ENCODE measurements around the gene STON2. TPM values are rescaled to one million over a fixed set of nuclear protein-coding genes. Genes with fewer than 3 reads are reported as not detected.

Gene STON2
- total and polyA plus RNA-seq, 2 of the 13 experiments (the other 11 are each of a cell fraction or from before 2014, with no cell fraction given) = 2.1 to 11.0 TPM

DNA sequence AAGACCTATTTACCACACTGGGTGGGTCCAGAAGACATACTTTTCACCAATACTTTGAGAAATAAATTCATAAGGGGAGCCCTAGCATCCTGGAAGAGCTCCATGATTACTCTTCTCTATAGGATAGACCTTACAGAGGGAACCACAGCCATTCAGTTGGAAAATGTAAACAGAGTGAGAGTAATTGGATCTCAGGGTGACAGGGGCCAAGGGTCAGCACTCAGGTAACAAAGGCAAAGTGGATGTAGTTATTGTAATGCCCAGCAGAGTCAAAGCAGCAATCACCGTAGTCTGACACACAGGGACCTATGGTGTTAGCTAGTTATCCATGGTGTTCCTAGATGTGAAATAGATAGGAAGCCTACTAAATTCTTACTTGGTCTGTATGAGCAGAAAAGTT is 168.6 kb downstream of the STON2 start (continued):
- TF ChIP-seq HINFP (CRISPR knock-in tag; IDR thresholded peaks at IDR 0.05; ENCODE audit: low read depth) (no peak), FLYWCH1 (CRISPR knock-in tag; IDR thresholded peaks at IDR 0.05) (no peak), YY1 (IDR thresholded peaks at IDR 0.05; ENCODE audit: insufficient read depth, insufficient replicate concordance, low read depth, low read length) (no peak), RELA (CRISPR knock-in tag; IDR thresholded peaks at IDR 0.05) (no peak), HHEX (CRISPR knock-in tag; IDR thresholded peaks at IDR 0.05) (no peak), TOE1 (CRISPR knock-in tag; IDR thresholded peaks at IDR 0.05) (no peak), ZNF556 (CRISPR knock-in tag; IDR thresholded peaks at IDR 0.05; ENCODE audit: borderline replicate concordance) (no peak), ZBTB42 (CRISPR knock-in tag; IDR thresholded peaks at IDR 0.05) (no peak), ZNF737 (CRISPR knock-in tag; IDR thresholded peaks at IDR 0.05; ENCODE audit: borderline replicate concordance) (no peak)
- TF ChIP-seq, protein P1, sequence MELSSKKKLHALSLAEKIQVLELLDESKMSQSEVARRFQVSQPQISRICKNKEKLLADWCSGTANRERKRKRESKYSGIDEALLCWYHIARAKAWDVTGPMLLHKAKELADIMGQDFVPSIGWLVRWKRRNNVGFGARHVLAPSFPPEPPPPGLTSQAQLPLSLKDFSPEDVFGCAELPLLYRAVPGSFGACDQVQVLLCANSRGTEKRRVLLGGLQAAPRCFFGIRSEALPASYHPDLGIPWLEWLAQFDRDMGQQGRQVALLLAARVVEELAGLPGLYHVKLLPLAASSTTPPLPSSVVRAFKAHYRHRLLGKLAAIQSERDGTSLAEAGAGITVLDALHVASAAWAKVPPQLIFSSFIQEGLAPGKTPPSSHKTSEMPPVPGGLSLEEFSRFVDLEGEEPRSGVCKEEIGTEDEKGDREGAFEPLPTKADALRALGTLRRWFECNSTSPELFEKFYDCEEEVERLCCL (CRISPR knock-in tag; IDR thresholded peaks at IDR 0.05; ENCODE audit: borderline replicate concordance) = no peak
- TF ChIP-seq, protein P2, sequence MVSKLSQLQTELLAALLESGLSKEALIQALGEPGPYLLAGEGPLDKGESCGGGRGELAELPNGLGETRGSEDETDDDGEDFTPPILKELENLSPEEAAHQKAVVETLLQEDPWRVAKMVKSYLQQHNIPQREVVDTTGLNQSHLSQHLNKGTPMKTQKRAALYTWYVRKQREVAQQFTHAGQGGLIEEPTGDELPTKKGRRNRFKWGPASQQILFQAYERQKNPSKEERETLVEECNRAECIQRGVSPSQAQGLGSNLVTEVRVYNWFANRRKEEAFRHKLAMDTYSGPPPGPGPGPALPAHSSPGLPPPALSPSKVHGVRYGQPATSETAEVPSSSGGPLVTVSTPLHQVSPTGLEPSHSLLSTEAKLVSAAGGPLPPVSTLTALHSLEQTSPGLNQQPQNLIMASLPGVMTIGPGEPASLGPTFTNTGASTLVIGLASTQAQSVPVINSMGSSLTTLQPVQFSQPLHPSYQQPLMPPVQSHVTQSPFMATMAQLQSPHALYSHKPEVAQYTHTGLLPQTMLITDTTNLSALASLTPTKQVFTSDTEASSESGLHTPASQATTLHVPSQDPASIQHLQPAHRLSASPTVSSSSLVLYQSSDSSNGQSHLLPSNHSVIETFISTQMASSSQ (IDR thresholded peaks at IDR 0.05; ENCODE audit: low read depth) = no peak
- TF ChIP-seq, protein P2 (CRISPR knock-in tag; IDR thresholded peaks at IDR 0.05; ENCODE audit: borderline replicate concordance) = no peak
- TF ChIP-seq, protein P3, sequence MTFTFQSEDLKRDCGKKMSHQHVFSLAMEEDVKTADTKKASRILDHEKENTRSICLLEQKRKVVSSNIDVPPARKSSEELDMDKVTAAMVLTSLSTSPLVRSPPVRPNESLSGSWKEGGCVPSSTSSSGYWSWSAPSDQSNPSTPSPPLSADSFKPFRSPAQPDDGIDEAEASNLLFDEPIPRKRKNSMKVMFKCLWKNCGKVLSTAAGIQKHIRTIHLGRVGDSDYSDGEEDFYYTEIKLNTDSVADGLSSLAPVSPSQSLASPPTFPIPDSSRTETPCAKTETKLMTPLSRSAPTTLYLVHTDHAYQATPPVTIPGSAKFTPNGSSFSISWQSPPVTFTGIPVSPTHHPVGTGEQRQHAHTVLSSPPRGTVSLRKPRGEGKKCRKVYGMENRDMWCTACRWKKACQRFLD (CRISPR knock-in tag; IDR thresholded peaks at IDR 0.05; ENCODE audit: borderline replicate concordance) = no peak
- TF ChIP-seq, protein P4, sequence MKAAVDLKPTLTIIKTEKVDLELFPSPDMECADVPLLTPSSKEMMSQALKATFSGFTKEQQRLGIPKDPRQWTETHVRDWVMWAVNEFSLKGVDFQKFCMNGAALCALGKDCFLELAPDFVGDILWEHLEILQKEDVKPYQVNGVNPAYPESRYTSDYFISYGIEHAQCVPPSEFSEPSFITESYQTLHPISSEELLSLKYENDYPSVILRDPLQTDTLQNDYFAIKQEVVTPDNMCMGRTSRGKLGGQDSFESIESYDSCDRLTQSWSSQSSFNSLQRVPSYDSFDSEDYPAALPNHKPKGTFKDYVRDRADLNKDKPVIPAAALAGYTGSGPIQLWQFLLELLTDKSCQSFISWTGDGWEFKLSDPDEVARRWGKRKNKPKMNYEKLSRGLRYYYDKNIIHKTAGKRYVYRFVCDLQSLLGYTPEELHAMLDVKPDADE (CRISPR knock-in tag; IDR thresholded peaks at IDR 0.05) = no peak
